AG04450 (cell line): ENCODE results near the gene TMEM120B. TPM values are rescaled to one million over a fixed set of nuclear protein-coding genes. Genes with fewer than 3 reads are reported as not detected.
A peak's percentile ranks its signal among the peaks of the same experiment; 100 is the strongest.
"Not testable (repeated sequence)": the region's sequence is repeated elsewhere in the genome, so short reads cannot be mapped to it uniquely, and the experiment has no call there.

Experiments
- CTCF ChIA-PET: fragments of 300-600, 350-600 bp; formaldehyde crosslinking; extraction: SDS; loops from one replicate; lab custom pipeline; 2022; ENCODE audit warnings: antibody characterized with exemption, inconsistent platforms; lab: Charles Lee
- POLR2A ChIA-PET: fragments of 350-600 bp; formaldehyde crosslinking; extraction: SDS; loops from one replicate; lab custom pipeline; 2021; ENCODE audit warnings: antibody characterized with exemption, inconsistent platforms; lab: Yijun Ruan, JAX
- DNase-seq: peaks from one replicate; pipeline ENCODE4 v3.0.0-alpha.2; 2011; ENCODE audit warnings: low read depth, low spot score
- H3K27ac ChIP-seq: one replicate; pipeline ENCODE4 v1.5.1; 2012; ENCODE audit warnings: low read depth, low read length, control low read depth
- H3K27me3 ChIP-seq: one replicate; pipeline ENCODE4 v1.6.0; 2012; ENCODE audit warnings: low read length; ENCODE audit not compliant: control insufficient read depth, insufficient read depth
- H3K4me3 ChIP-seq: 2 replicates; pipeline ENCODE4 v1.5.1; 2011; ENCODE audit warnings: mild to moderate bottlenecking, low read depth, low read length, control low read depth
- H3K9me3 ChIP-seq: 2 replicates; pipeline ENCODE4 v1.5.1; 2012; ENCODE audit warnings: low read length; ENCODE audit not compliant: control insufficient read depth, insufficient read depth
- polyA minus RNA-seq: library from RNA; depleted of rRNA, polyadenylated mRNA; stranded (reverse); fragments of >200 nt; gene quantifications from 2 replicates; pipeline ENCODE4 v1.2.3, GENCODE V29; 2011; rRNA and poly(A)+ RNA removed
- polyA plus RNA-seq: library from polyadenylated mRNA; depleted of rRNA; stranded (reverse); fragments of >200 nt; gene quantifications from 2 replicates; pipeline ENCODE4 v1.2.3, GENCODE V29; 2011; rRNA removed
- TF ChIP-seq, protein P1 (sequence below): IDR thresholded peaks from 2 replicates; pipeline ENCODE4 v1.5.1; 2011; ENCODE audit warnings: low read depth, low read length, control low read depth, inconsistent platforms

TMEM120B gene
- polyA plus RNA-seq (11.1 and 13.3 TPM in 2 replicates), polyA minus RNA-seq (22.3 and 24.8 TPM in 2 replicates)

DNA sequence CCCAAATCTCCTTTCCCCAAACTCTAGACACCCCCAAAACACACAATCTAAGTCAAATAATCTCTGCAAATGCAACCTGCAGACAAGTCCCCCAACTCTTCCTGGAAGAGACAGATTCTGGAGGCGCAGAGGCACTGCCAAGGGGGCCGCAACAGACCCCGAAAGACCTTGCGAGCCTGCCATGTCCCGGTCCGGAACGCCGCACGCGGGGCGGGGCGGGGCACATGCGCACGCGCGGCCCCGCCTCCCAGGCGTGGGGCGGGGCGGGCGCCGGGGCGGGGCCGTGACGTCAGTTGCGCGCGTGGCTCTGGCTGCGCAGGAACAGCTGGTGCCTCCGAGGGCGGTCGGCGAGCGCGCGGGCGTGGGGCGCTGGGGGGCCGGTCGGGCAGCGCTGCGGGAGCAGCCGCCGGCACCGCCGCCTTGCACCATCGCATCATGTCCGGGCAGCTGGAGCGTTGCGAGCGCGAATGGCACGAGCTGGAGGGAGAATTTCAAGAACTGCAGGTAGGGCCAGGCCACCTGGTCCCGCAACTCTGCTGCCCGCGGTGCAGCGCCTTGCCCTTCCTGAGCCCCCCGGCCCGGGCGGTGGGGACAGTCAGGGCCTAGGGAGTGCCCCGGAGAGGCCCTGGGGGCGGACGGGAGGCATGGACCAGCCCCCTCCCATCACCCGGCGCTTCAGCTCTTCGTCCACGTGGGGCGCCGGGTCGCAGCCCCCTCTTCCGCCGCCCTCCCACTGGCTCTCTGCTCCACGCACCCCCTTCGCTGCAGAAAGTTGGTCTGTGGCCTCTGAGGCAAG lies at the start of gene TMEM120B:
TMEM120B (plus strand) TSS at position 292 of the 796 bp plus-strand sequence; CDS start at position 436, 144 bp downstream.
- ChIA-PET CTCF (interaction anchor here (0.6 to 3.7 kb wide), 9 partner anchors 11 to 1764 kb away, joined by 3 to 20 read pairs (median 3); partner anchors contain the start of gene RHOF), POLR2A (interaction anchor here (0.9 to 1.5 kb wide), 6 partner anchors 8 to 292 kb away, joined by 3 to 6 read pairs (median 4); partner anchors contain the start of gene RHOF)
- H3K27ac ChIP-seq = peak within 1 kb of the TSS; percentile 68
- TF ChIP-seq, protein P1, sequence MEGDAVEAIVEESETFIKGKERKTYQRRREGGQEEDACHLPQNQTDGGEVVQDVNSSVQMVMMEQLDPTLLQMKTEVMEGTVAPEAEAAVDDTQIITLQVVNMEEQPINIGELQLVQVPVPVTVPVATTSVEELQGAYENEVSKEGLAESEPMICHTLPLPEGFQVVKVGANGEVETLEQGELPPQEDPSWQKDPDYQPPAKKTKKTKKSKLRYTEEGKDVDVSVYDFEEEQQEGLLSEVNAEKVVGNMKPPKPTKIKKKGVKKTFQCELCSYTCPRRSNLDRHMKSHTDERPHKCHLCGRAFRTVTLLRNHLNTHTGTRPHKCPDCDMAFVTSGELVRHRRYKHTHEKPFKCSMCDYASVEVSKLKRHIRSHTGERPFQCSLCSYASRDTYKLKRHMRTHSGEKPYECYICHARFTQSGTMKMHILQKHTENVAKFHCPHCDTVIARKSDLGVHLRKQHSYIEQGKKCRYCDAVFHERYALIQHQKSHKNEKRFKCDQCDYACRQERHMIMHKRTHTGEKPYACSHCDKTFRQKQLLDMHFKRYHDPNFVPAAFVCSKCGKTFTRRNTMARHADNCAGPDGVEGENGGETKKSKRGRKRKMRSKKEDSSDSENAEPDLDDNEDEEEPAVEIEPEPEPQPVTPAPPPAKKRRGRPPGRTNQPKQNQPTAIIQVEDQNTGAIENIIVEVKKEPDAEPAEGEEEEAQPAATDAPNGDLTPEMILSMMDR = no peak
- no peaks in the 10 kb centered on the region for H3K27me3 ChIP-seq
- DNase-seq = no peak
- H3K9me3 ChIP-seq = no peaks in the 10 kb centered on the region; the same call in 1 of the 2 replicates
- H3K4me3 ChIP-seq = peak within 1 kb of the TSS; percentile 93

DNA sequence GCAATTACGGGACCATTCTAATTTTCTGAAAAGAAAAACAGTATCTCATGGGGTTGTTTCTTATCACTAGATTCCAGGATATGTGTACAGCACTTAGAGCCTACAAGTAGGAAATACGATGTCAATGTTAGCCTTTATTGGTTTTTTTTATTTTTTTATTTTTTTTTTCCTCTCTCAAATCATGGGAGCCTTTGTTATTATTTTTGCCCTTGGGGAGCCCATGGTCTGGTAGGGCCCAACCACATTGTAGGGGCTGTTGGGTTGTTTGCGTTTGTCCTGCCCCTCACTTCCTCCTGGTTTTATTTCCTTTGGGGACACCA lies 49.0 kb upstream of the TMEM120B start:
- DNase-seq = no peak
- ChIA-PET POLR2A (no interaction called here), CTCF (no interaction called here)
- H3K27ac ChIP-seq = no peak overlapping the region
- TF ChIP-seq, protein P1 = no peak
- H3K9me3 ChIP-seq = peaks cover 4% of the 10 kb centered on the region
- H3K27me3 ChIP-seq = no peaks in the 10 kb centered on the region
- no peak overlapping the region for H3K4me3 ChIP-seq

DNA sequence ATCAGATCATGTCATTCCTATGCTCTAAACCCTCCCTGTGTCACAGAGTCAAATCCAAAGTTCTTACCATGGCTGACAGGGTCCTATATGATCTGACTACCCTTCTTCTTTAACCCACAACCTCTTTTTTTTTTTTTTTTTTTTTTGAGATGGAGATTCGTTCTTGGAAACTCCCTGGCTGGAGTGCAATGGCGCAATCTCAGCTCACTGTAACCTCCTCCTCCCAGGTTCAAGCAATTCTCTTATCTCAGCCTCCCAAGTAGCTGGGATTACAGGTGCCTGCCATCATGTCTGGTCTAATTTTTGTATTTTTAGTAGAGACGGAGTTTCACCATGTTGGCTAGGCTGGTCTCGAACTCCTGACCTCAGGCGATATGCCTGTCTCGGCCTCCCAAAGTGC lies 45.7 kb upstream of the TMEM120B start:
- ChIA-PET CTCF (interaction anchor here (0.6 to 6.6 kb wide), 3 partner anchors 10 to 224 kb away, joined by 3 to 162 read pairs (median 3); no protein-coding TSS in a partner anchor), POLR2A (interaction anchor here (0.7 kb wide), 1 partner anchor 80 kb away, joined by 7 read pairs; no protein-coding TSS in a partner anchor)
- not testable (repeated sequence) for H3K9me3 ChIP-seq, H3K4me3 ChIP-seq, DNase-seq, H3K27me3 ChIP-seq, H3K27ac ChIP-seq

DNA sequence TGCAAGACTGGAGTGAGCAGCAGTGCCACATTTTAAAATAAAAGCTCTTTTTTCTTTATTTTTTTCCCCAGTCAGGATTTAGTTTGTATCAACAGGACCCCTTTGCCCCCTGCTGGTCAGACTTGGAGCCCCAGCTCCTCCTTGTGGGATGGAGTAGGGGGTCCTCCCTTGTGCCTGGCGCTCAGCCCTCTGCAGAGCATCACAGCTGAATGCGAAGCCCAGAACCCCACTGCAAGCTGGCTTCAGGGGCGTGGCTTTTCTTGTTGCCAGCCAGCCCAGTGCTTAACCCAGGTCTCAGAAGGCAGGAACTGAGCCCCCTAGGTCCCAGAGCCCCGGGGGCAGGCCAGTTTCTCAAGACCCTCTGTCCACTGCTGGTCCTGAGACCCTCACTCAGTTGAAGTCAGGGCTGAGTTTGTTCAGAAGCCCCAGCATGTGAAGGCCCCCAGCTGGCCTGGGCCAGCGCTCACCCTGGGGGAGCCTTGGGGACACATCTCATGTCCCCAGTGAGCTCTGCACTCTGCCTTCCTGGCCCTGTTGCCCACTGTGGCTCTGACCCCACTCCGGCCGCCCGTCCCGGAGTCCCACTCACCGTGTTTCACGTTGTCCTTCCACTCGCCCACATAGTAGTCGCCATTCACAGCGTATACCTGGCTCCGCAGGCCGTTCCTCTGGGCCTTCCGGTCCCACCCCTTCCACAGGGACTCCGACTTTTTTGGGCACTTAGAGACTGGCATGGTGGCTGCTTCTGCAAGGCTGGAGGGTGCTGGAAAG lies 43.6 kb upstream of the TMEM120B start:
- TF ChIP-seq, protein P1 = peak; percentile 78
- no peak overlapping the region for H3K27ac ChIP-seq
- no peak overlapping the region for H3K4me3 ChIP-seq
- H3K9me3 ChIP-seq = peaks cover under 1% of the 10 kb centered on the region
- no peaks in the 10 kb centered on the region for H3K27me3 ChIP-seq
- ChIA-PET CTCF (interaction anchor here (0.6 to 6.6 kb wide), 46 partner anchors 10 to 334 kb away, joined by 3 to 162 read pairs (median 4); partner anchors contain the start of gene ORAI1), POLR2A (interaction anchor here (1.0 kb wide), 1 partner anchor 116 kb away, joined by 13 read pairs; no protein-coding TSS in a partner anchor)
- no peak for DNase-seq

DNA sequence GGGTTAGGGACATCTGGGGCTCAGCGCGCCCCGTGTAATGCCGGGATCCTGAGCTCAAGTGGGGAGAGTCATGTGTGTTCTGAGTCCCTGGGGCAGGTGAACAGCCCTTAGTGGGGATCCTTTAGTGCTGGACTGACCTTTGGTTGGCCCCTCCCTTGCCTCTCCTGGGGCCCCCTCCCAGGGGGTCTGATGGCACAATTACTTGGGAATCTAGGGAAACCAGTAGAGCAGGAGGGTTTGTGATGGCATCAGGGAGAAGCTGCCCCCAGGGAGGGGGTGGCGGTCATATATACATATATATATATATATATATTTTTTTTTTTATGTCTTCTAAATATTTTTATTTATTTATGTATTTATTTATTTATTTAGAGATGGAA lies 43.0 kb upstream of the TMEM120B start, which contains the start of gene MORN3:
MORN3 (minus strand) TSS at position 134 of the 380 bp plus-strand sequence. CDS start 171 bp downstream, outside the sequence.
- DNase-seq = no peak
- POLR2A ChIA-PET = no interaction called here
- no peak within 1 kb of the TSS for H3K27ac ChIP-seq
- CTCF ChIA-PET = interaction anchor here (0.7 to 6.6 kb wide), 12 partner anchors 10 to 335 kb away, joined by 3 to 162 read pairs (median 6); partner anchors contain the start of gene ORAI1
- no peaks in the 10 kb centered on the region for H3K27me3 ChIP-seq
- no peak within 1 kb of the TSS for H3K4me3 ChIP-seq
- TF ChIP-seq, protein P1 = no peak
- H3K9me3 ChIP-seq = no peaks in the 10 kb centered on the region; the same call in 1 of the 2 replicates
